NCI-H128 (cell line): ENCODE results near the gene AUTS2.

Experiments
- DNase-seq: peaks from one replicate; lab custom pipeline; 2025; ENCODE audit not compliant: unreplicated experiment; lab: John Stamatoyannopoulos, UW

Gene AUTS2

DNA sequence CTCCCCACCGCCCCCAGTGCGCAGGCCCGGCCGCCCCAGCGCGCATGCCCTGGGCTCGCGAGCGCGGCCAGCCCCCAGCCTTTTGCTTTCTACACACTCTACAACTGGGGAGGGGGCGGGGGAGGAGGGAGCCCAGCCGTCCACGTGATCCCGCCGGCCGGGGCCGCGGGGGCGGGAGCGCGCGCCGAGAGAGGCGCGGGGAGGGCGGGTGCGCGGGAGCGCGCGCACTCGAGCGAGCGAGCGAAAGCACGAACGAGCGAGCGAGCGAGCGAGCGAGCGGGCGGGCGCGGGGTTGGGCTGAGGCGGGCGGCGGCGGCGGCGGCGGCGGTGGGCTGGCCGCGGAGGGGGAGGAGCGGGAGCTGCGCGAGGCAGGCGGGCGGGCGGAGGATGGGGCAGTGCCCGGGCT is at the start of gene AUTS2:
AUTS2 (plus strand) TSS at position 395 of the 406 bp plus-strand sequence. CDS start 1,179 bp downstream, outside the sequence.
- DNase-seq: peak; percentile 85

DNA sequence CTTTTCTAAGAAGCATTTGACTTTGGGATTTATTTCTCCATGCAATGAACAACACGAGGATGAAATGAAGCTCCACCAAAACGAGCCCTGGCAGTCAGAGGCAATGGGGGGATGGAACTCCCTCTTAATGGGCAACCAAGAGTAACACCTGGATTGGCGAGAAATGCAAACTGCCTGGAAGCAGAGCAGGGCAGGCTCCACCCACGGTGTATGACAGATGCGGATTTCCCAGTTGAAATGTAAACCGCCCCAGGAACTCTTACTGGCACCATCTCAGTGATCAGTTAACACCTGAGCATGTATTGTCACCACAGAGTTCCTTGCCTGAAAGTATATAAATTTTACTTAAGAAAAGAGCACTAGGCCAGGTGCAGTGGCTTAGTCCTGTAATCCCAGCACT is 47.3 kb upstream of the AUTS2 start:
- no peak for DNase-seq

DNA sequence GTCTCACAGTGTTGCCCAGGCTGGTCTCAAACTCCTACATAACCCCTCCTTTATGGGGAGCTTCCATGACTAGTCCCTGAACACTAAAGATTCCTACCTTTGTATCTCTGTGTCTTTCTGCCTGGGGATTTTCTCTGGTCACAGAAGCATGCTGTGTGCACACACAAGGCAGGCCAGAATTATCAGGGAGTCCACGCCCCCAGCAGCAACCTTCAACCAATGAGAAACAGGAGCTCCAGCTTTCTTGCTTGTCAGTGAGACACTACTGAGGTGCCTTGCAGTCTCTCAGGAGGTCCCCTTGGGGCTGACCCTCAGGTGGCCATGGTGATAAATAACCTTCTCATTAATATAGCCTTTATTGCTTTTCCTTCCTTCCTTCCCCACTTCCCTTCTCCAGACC is 45.1 kb upstream of the AUTS2 start:
- no peak for DNase-seq

- DNase-seq: no peak
These were observed 36.9 kb upstream of the AUTS2 start for GRCh38 chr7:69561266-69561960.

GRCh38 chr7:69564454-69565417 is 33.5 kb upstream of the AUTS2 start:
- DNase-seq: peak; percentile 49

DNA sequence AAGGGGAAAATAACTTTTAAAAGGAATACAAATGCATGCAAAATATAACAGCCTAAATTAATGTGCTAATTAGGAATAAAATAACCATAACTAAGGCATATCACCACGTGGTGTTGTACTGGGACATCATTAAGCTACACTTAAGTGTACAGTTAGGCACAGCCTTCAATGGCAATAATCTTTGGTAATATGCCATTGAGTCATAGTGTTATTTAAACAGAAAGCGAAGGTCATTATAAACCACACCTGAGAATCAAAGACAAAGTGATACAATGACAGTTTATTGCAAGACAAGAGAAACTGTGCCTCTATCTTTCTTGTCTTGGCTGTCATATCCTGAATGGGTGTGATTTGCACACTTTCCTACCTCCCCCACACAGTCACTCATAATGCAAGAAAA is 30.5 kb upstream of the AUTS2 start:
- no peak for DNase-seq

DNA sequence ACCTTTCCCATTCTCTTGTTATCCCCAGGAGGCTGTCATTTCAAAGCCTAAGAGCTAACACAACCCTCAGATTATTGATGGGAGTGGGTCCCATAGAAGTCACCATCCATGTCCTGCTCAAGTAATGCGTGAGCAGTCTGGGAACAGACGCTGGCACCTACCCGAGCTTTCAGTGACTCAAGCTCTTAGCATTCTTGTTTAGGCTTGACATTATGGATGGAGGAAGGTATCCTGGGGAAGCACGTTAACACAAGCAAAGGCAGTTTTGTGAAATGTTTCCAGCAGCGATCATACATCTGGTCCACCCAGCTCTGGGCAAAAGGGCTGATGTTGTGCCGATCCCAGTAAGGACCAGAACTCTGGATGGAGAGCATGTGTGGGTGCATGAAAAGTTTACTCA is 30.0 kb upstream of the AUTS2 start:
- DNase-seq: no peak

DNA sequence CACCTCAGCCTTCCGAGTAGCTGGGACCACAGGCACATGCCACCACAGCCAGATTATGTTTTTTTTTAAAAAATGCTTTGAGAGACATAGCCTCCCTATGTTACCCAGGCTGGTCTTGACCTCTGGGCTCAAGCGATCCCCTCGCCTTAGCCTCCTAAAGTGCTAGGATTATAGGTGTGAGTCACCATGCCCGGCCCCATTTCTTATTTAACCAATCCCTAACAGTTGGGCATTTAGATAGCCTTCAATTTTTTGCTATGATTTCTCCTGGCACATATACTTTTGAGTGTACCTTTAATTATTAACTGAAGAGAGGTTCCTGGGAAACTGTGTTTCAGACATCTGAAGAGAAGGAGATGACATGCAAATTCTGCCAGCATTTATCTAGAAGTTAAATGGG is 22.6 kb upstream of the AUTS2 start:
- no peak for DNase-seq

DNA sequence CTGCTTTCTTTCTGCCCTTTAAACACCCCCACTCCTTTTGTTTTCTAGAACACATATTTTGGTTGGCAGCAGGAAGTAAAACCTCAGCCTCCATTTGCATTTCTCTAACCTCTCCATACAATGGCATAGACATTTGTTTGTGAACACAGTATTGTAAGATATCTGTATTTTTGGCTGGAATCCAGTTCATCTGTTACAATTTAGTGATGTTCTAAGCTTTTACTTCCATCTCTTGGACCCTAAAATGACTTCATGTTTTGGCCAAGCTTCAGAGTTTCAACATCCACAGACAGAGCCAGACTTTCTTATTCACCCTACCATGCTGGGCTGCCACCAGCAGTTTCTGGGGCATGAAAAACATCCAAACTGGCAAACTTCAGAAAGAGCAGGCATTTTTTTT is 21.1 kb upstream of the AUTS2 start:
- DNase-seq: no peak

DNA sequence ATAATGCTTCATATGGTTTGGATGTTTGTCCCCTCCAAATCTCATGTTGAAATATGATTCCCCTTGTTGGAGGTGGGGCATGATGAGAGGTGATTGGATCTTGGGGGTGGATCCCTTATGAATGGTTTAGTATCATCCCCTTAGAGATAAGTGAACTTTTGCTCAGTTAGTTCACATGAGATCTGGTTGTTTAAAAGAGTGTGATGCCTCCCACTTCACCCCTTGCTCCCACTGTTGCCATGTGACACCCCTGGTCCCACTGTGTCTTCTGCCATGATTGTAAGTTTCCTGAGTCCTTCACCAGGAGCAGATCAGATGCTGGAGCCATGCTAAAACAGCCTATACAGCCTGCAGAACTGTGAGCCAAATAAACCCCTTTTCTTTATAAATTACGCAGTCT is 13.1 kb upstream of the AUTS2 start:
- DNase-seq: no peak

- no peak for DNase-seq
These were observed 12.0 kb upstream of the AUTS2 start for GRCh38 chr7:69586321-69586720.

- no peak for DNase-seq
These were observed 9.5 kb upstream of the AUTS2 start for GRCh38 chr7:69588773-69589172.

DNA sequence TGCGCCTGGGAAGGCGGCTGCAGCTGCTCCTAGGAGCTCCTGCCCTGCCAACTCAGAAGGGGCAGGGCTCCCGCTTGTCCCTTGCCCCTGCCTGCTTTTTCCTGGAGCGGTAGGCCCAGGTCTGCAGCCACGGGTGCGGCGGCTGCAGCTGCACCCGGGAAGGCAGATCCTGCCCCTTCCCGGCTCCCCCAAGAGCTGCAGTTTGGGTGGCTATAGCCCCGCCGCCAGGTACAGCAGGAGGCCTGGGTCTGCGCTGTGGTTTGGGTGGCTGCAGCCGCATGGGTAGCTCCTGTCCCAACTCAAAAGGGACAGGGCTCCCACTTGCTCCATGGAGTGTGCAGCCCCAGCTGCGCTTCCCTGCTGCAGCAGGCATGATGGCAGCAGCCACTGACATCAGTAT is 6.5 kb upstream of the AUTS2 start:
- DNase-seq: no peak

DNA sequence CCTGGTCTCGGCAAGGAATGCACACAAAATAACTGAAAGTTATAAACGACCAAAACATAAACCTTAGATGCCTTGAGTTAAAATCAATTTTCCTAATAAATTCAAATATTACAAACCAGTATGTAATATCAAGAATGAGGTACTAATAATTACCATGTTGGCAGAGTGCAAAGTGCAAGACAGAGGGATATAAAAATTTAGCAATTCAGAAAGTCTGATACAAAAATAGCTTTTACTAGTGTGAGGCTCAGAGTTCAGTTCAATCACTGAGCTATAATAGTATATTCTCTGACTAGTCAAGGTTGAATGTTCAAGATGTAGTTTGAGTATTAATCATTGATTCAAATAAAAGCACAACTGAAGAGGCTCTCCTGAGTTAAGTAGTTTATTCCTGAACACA is 4.8 kb upstream of the AUTS2 start:
- DNase-seq: no peak

- no peak for DNase-seq
These were observed 2.9 kb upstream of the AUTS2 start for GRCh38 chr7:69595415-69595814.

GRCh38 chr7:69596056-69596455 is 2.2 kb upstream of the AUTS2 start:
- no peak for DNase-seq

DNA sequence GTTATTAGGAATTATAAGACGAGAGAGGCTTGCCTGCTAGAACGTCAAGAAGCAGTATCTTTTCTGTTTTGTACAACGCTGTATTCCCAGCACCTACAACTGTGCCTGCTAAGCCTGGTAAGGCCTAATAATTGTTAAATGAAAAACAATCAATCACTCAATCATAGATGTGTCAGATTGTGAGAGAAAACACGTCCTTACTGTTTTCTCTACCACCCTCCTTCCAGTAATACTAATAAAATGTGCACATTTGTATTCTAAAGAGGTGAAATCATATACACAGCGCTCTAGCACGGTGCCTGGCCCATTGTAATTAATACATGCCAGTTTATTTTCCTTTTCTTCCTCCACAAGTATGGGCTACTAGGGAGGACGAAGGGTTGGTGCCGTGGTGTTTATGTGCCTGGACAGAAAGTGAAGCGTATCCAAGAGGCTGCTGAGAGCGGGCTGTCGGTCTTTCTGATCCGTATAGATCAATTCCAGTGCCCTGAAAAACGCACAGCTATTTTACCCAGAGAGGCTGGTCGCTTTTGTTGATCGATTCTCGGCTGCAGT is 1.5 kb upstream of the AUTS2 start:
- no peak for DNase-seq

DNA sequence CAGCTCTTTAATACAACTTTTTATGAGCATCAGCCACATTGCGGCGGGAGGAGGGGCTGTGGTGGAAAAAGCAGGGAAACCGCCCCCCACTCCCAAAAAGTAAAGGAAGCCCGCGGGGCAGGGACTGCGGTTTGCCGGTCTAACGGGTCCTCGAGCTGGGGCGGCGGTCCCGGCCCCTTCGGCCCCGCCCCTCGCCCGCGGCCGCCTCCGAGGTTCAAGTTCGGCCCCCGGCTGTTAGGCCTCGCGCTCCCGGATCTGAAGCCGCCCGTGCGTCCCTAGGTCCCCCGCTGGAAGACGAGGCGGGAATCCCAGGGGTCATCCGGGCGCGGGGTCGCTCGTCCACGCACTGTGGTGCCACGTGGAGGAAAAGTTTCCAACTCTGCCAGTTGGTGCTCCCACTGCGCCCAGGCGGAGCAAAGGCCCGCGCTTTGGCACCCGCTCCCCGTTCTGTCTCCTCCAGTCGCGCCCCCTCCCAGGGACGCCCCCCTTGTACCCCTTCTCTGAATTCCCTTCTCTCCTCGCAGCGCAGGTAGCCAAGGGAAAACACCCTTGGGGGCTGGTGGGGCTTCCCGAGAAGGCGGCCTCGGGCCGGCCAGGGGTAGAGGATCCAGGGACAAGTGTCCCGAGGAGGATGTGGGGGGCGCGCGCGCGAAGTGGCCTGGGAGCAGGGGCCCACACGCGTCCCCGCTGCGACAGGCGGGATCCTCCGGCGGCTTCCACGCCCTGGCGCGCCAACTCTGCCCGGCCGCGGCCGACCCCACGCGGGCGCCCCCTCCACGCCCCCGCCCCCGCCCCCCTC is 798 bp upstream of the AUTS2 start:
- no peak for DNase-seq

GRCh38 chr7:69598487-69599285 is 411 bp downstream of the AUTS2 start:
- DNase-seq: no peak

- DNase-seq: no peak
These were observed 1.1 kb downstream of the AUTS2 start for GRCh38 chr7:69599286-69599954.
